ENCODE data around the gene MAP4K2.
A peak's percentile ranks its signal among the peaks of the same experiment; 100 is the strongest.

Gene MAP4K2

GRCh38 chr11:64747961-64748665 is 54.9 kb downstream of the MAP4K2 start:
- no peak overlapping the region for H3K23ac ChIP-seq (ENCODE audit: low read depth, low read length, poor library complexity)
- peaks cover 5% of the 10 kb centered on the region for H3K79me1 ChIP-seq (ENCODE audit: low read depth, low read length)
- no peaks in the 10 kb centered on the region for H3K36me3 ChIP-seq (replicated peaks in 1 of 2; ENCODE audit: control insufficient read depth in 2 of 2, insufficient read depth in 2 of 2, low read length in 2 of 2)
- H3K4ac ChIP-seq (ENCODE audit: low read length), result no peak overlapping the region
- H3K9me3 ChIP-seq (replicated peaks in 1 of 2; ENCODE audit: control insufficient read depth in 2 of 2, insufficient read depth in 1 of 2, low read depth in 1 of 2, low read length in 2 of 2), result peaks cover 0 to 6% of the 10 kb centered on the region in 2 donors
- no peak overlapping the region for H4K91ac ChIP-seq (ENCODE audit: low read depth, low read length, poor library complexity)
- no peak overlapping the region for H2AK5ac ChIP-seq (ENCODE audit: low read depth, low read length)
- no peak overlapping the region for H3K9ac ChIP-seq (ENCODE audit: low read depth, low read length, poor library complexity)
- no peak overlapping the region for H2AFZ ChIP-seq (ENCODE audit: low read length)
- no CpG with 5 or more reads among the region's 15 CpGs for WGBS, 2 donors (ENCODE audit: extremely low coverage in 2 of 2, insufficient read length in 2 of 2, insufficient replicate concordance in 1 of 2)
- H3K27me3 ChIP-seq (ENCODE audit: control insufficient read depth in 3 of 3, insufficient read depth in 3 of 3, low read depth in 1 of 3, low read length in 3 of 3), result peaks cover 12 to 27% (median 21%) of the 10 kb centered on the region in 3 experiments
- no peak overlapping the region for H2BK12ac ChIP-seq (ENCODE audit: low read length)
- H3K4me1 ChIP-seq (ENCODE audit: control insufficient read depth in 2 of 2, insufficient read depth in 1 of 2, low read depth in 1 of 2, low read length in 2 of 2), result peaks cover 12 to 25% of the 10 kb centered on the region in 2 donors
- H3K18ac ChIP-seq (ENCODE audit: low read length), result peak overlapping the region; percentile 44
- no peak overlapping the region for H3K27ac ChIP-seq (replicated peaks; ENCODE audit: low read length)
- no peak overlapping the region for H2BK120ac ChIP-seq (ENCODE audit: low read depth, low read length)
- H4K8ac ChIP-seq (ENCODE audit: low read depth, low read length), result no peak overlapping the region
- no peak overlapping the region for H3K4me3 ChIP-seq (ENCODE audit: low read length in 2 of 2)
- DNase-seq (ENCODE audit: low spot score), result no peak
- no peak overlapping the region for H2BK5ac ChIP-seq (ENCODE audit: low read length)
- H3K14ac ChIP-seq (ENCODE audit: low read length), result no peak overlapping the region
- no peak overlapping the region for H3K4me2 ChIP-seq (ENCODE audit: insufficient read depth, low read length, poor library complexity, severe bottlenecking)
- no peak overlapping the region for H2BK15ac ChIP-seq (ENCODE audit: low read length)

- Histone ChIP-seq H4K8ac (ENCODE audit: low read depth, low read length) (no peak overlapping the region), H3K18ac (ENCODE audit: low read length) (no peak overlapping the region), H2BK5ac (ENCODE audit: low read length) (no peak overlapping the region), H3K14ac (ENCODE audit: low read length) (no peak overlapping the region), H4K91ac (ENCODE audit: low read depth, low read length, poor library complexity) (no peak overlapping the region), H3K4ac (ENCODE audit: low read length) (peak overlapping the region; percentile 76), H3K9me3 (replicated peaks in 1 of 2; ENCODE audit: control insufficient read depth in 2 of 2, insufficient read depth in 1 of 2, low read depth in 1 of 2, low read length in 2 of 2) (peaks cover 0 to 6% of the 10 kb centered on the region in 2 donors), H2BK120ac (ENCODE audit: low read depth, low read length) (no peak overlapping the region), H2BK12ac (ENCODE audit: low read length) (no peak overlapping the region), H3K27ac (replicated peaks; ENCODE audit: low read length) (no peak overlapping the region), H3K23ac (ENCODE audit: low read depth, low read length, poor library complexity) (no peak overlapping the region), H2AFZ (ENCODE audit: low read length) (no peak overlapping the region), H3K79me1 (ENCODE audit: low read depth, low read length) (peaks cover 5% of the 10 kb centered on the region), H3K4me3 (ENCODE audit: low read length in 2 of 2) (no peak overlapping the region), H2AK5ac (ENCODE audit: low read depth, low read length) (peak overlapping the region; percentile 94), H3K9ac (ENCODE audit: low read depth, low read length, poor library complexity) (no peak overlapping the region), H3K4me1 (ENCODE audit: control insufficient read depth in 2 of 2, insufficient read depth in 1 of 2, low read depth in 1 of 2, low read length in 2 of 2) (peaks cover 24 to 25% of the 10 kb centered on the region in 2 donors), H3K4me2 (ENCODE audit: insufficient read depth, low read length, poor library complexity, severe bottlenecking) (no peak overlapping the region), H2BK15ac (ENCODE audit: low read length) (no peak overlapping the region), H3K36me3 (replicated peaks in 1 of 2; ENCODE audit: control insufficient read depth in 2 of 2, insufficient read depth in 2 of 2, low read length in 2 of 2) (no peaks in the 10 kb centered on the region), H3K27me3 (ENCODE audit: control insufficient read depth in 3 of 3, insufficient read depth in 3 of 3, low read depth in 1 of 3, low read length in 3 of 3) (peaks cover 27 to 43% (median 37%) of the 10 kb centered on the region in 3 experiments)
- DNase-seq (ENCODE audit: low spot score), result no peak
- no CpG with 5 or more reads among the region's 10 CpGs for WGBS, 2 donors (ENCODE audit: extremely low coverage in 2 of 2, insufficient read length in 2 of 2, insufficient replicate concordance in 1 of 2)
Measured at GRCh38 chr11:64746486-64746885, 56.5 kb downstream of the MAP4K2 start.

- Histone ChIP-seq H3K79me1 (ENCODE audit: low read depth, low read length) (peaks cover 5% of the 10 kb centered on the region), H3K9ac (ENCODE audit: low read depth, low read length, poor library complexity) (no peak overlapping the region), H2BK12ac (ENCODE audit: low read length) (no peak overlapping the region), H2BK120ac (ENCODE audit: low read depth, low read length) (peak overlapping the region; percentile 91), H4K91ac (ENCODE audit: low read depth, low read length, poor library complexity) (no peak overlapping the region), H3K4me3 (ENCODE audit: low read length in 2 of 2) (peak overlapping the region; percentile 41 to 73), H2AFZ (ENCODE audit: low read length) (peak overlapping the region; percentile 89), H3K27ac (replicated peaks; ENCODE audit: low read length) (no peak overlapping the region), H3K9me3 (replicated peaks in 1 of 2; ENCODE audit: control insufficient read depth in 2 of 2, insufficient read depth in 1 of 2, low read depth in 1 of 2, low read length in 2 of 2) (peaks cover 0 to 6% of the 10 kb centered on the region in 2 donors), H4K8ac (ENCODE audit: low read depth, low read length) (no peak overlapping the region), H3K36me3 (replicated peaks in 1 of 2; ENCODE audit: control insufficient read depth in 2 of 2, insufficient read depth in 2 of 2, low read length in 2 of 2) (no peaks in the 10 kb centered on the region), H3K4me2 (ENCODE audit: insufficient read depth, low read length, poor library complexity, severe bottlenecking) (peak overlapping the region; percentile 99), H3K4me1 (ENCODE audit: control insufficient read depth in 2 of 2, insufficient read depth in 1 of 2, low read depth in 1 of 2, low read length in 2 of 2) (peaks cover 24 to 25% of the 10 kb centered on the region in 2 donors), H3K18ac (ENCODE audit: low read length) (peak overlapping the region; percentile 81), H2AK5ac (ENCODE audit: low read depth, low read length) (peak overlapping the region; percentile 6), H3K23ac (ENCODE audit: low read depth, low read length, poor library complexity) (peak overlapping the region; percentile 93), H3K14ac (ENCODE audit: low read length) (peak overlapping the region; percentile 17), H3K4ac (ENCODE audit: low read length) (peak overlapping the region; percentile 76), H2BK5ac (ENCODE audit: low read length) (no peak overlapping the region), H2BK15ac (ENCODE audit: low read length) (peak overlapping the region; percentile 83), H3K27me3 (ENCODE audit: control insufficient read depth in 3 of 3, insufficient read depth in 3 of 3, low read depth in 1 of 3, low read length in 3 of 3) (peaks cover 30 to 51% (median 44%) of the 10 kb centered on the region in 3 experiments)
- peak; percentile 66 for DNase-seq (ENCODE audit: low spot score)
- WGBS, 2 donors (ENCODE audit: extremely low coverage in 2 of 2, insufficient read length in 2 of 2, insufficient replicate concordance in 1 of 2), result no CpG with 5 or more reads among the region's 52 CpGs
Measured at GRCh38 chr11:64745521-64746328, 57.3 kb downstream of the MAP4K2 start.

- Histone ChIP-seq H3K9me3 (replicated peaks in 1 of 2; ENCODE audit: control insufficient read depth in 2 of 2, insufficient read depth in 1 of 2, low read depth in 1 of 2, low read length in 2 of 2) (peaks cover 0 to 7% of the 10 kb centered on the region in 2 donors), H2BK12ac (ENCODE audit: low read length) (peak overlapping the region; percentile 16), H3K4me3 (ENCODE audit: low read length in 2 of 2) (peak overlapping the region; percentile 41 to 73), H4K91ac (ENCODE audit: low read depth, low read length, poor library complexity) (no peak overlapping the region), H3K27me3 (ENCODE audit: control insufficient read depth in 3 of 3, insufficient read depth in 3 of 3, low read depth in 1 of 3, low read length in 3 of 3) (peaks cover 30 to 54% (median 50%) of the 10 kb centered on the region in 3 experiments), H2BK15ac (ENCODE audit: low read length) (peak overlapping the region; percentile 83), H3K14ac (ENCODE audit: low read length) (peak overlapping the region; percentile 17), H3K9ac (ENCODE audit: low read depth, low read length, poor library complexity) (peak overlapping the region; percentile 60), H2AK5ac (ENCODE audit: low read depth, low read length) (peak overlapping the region; percentile 6), H3K4me1 (ENCODE audit: control insufficient read depth in 2 of 2, insufficient read depth in 1 of 2, low read depth in 1 of 2, low read length in 2 of 2) (peaks cover 24 to 25% of the 10 kb centered on the region in 2 donors), H2BK120ac (ENCODE audit: low read depth, low read length) (peak overlapping the region; percentile 91), H2AFZ (ENCODE audit: low read length) (peak overlapping the region; percentile 89), H3K27ac (replicated peaks; ENCODE audit: low read length) (no peak overlapping the region), H2BK5ac (ENCODE audit: low read length) (no peak overlapping the region), H3K18ac (ENCODE audit: low read length) (peak overlapping the region; percentile 81), H4K8ac (ENCODE audit: low read depth, low read length) (no peak overlapping the region), H3K4ac (ENCODE audit: low read length) (no peak overlapping the region), H3K4me2 (ENCODE audit: insufficient read depth, low read length, poor library complexity, severe bottlenecking) (peak overlapping the region; percentile 99), H3K79me1 (ENCODE audit: low read depth, low read length) (peaks cover 5% of the 10 kb centered on the region), H3K23ac (ENCODE audit: low read depth, low read length, poor library complexity) (peak overlapping the region; percentile 93), H3K36me3 (replicated peaks in 1 of 2; ENCODE audit: control insufficient read depth in 2 of 2, insufficient read depth in 2 of 2, low read length in 2 of 2) (no peaks in the 10 kb centered on the region)
- WGBS, 2 donors (ENCODE audit: extremely low coverage in 2 of 2, insufficient read length in 2 of 2, insufficient replicate concordance in 1 of 2), result no CpG with 5 or more reads among the region's 20 CpGs
- no peak for DNase-seq (ENCODE audit: low spot score)
Measured at GRCh38 chr11:64745189-64745520, 57.9 kb downstream of the MAP4K2 start.

All from neuronal stem cell (in vitro differentiated cells).